WTC11 (cell line): ENCODE data around the gene XAB2.

Experiments
- ATF1 ChIP-seq: sonication (generic); formaldehyde crosslinking; IDR thresholded peaks from 2 replicates; pipeline ENCODE4 v1.8.1; 2023; ENCODE audit warnings: mild to moderate bottlenecking, moderate library complexity, missing genetic modification reagents
- MYBL2 ChIP-seq: sonication (generic); formaldehyde crosslinking; IDR thresholded peaks from 2 replicates; pipeline ENCODE4 v1.8.1; 2023; ENCODE audit warnings: mild to moderate bottlenecking, moderate library complexity, missing genetic modification reagents
- NFYB ChIP-seq: sonication (generic); formaldehyde crosslinking; conservative IDR thresholded peaks from 2 replicates; pipeline ENCODE4 v1.8.0; 2022; ENCODE audit warnings: low read depth, missing genetic modification reagents
- TF ChIP-seq, protein P1 (sequence below): fragments of 200-600 bp; IDR thresholded peaks from 2 replicates; pipeline ENCODE4 v1.8.0; 2022; ENCODE audit warnings: antibody characterized with exemption

- TF ChIP-seq ATF1 (CRISPR knock-in tag) (no peak), NFYB (CRISPR knock-in tag) (no peak), MYBL2 (CRISPR knock-in tag) (no peak)
- TF ChIP-seq, protein P1, sequence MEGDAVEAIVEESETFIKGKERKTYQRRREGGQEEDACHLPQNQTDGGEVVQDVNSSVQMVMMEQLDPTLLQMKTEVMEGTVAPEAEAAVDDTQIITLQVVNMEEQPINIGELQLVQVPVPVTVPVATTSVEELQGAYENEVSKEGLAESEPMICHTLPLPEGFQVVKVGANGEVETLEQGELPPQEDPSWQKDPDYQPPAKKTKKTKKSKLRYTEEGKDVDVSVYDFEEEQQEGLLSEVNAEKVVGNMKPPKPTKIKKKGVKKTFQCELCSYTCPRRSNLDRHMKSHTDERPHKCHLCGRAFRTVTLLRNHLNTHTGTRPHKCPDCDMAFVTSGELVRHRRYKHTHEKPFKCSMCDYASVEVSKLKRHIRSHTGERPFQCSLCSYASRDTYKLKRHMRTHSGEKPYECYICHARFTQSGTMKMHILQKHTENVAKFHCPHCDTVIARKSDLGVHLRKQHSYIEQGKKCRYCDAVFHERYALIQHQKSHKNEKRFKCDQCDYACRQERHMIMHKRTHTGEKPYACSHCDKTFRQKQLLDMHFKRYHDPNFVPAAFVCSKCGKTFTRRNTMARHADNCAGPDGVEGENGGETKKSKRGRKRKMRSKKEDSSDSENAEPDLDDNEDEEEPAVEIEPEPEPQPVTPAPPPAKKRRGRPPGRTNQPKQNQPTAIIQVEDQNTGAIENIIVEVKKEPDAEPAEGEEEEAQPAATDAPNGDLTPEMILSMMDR: no peak
Measured at GRCh38 chr19:7642295-7643030, 13.1 kb upstream of the XAB2 start.
